ENCODE measurements around the gene ZNF445.
A peak's percentile ranks its signal among the peaks of the same experiment; 100 is the strongest.
"Not testable (repeated sequence)": the region's sequence is repeated elsewhere in the genome, so short reads cannot be mapped to it uniquely, and the experiment has no call there.

The ZNF445 gene

GRCh38 chr3:44424758-44425157 is 52.7 kb downstream of the ZNF445 start:
- in situ Hi-C loops (cut with MboI; ENCODE audit: low pct_unique_long_range_greater_than_20kb, low sequenced_read_pairs, unreplicated experiment): no loop called here
- no peak for TF ChIP-seq CTCF (IDR thresholded peaks at IDR 0.05; ENCODE audit: extremely low read depth, insufficient read depth, missing control alignments)
- DNase-seq (ENCODE audit: low spot score): peak; percentile 42

- TF ChIP-seq CTCF (IDR thresholded peaks at IDR 0.05; ENCODE audit: extremely low read depth, insufficient read depth, missing control alignments): no peak
- DNase-seq (ENCODE audit: low spot score): no peak
- in situ Hi-C loops (cut with MboI; ENCODE audit: low pct_unique_long_range_greater_than_20kb, low sequenced_read_pairs, unreplicated experiment): no loop called here
Observed at GRCh38 chr3:44421280-44421679, 56.2 kb downstream of the ZNF445 start.

GRCh38 chr3:44420676-44421075 is 56.8 kb downstream of the ZNF445 start:
- no peak for TF ChIP-seq CTCF (IDR thresholded peaks at IDR 0.05; ENCODE audit: extremely low read depth, insufficient read depth, missing control alignments)
- in situ Hi-C loops (cut with MboI; ENCODE audit: low pct_unique_long_range_greater_than_20kb, low sequenced_read_pairs, unreplicated experiment): no loop called here
- no peak for DNase-seq (ENCODE audit: low spot score)

GRCh38 chr3:44419923-44420650 is 57.4 kb downstream of the ZNF445 start:
- no peak for DNase-seq (ENCODE audit: low spot score)
- TF ChIP-seq CTCF (IDR thresholded peaks at IDR 0.05; ENCODE audit: extremely low read depth, insufficient read depth, missing control alignments): no peak
- in situ Hi-C loops (cut with MboI; ENCODE audit: low pct_unique_long_range_greater_than_20kb, low sequenced_read_pairs, unreplicated experiment): no loop called here

- no peak for TF ChIP-seq CTCF (IDR thresholded peaks at IDR 0.05; ENCODE audit: extremely low read depth, insufficient read depth, missing control alignments)
- DNase-seq (ENCODE audit: low spot score): no peak
- in situ Hi-C loops (cut with MboI; ENCODE audit: low pct_unique_long_range_greater_than_20kb, low sequenced_read_pairs, unreplicated experiment): no loop called here
Observed at GRCh38 chr3:44419116-44419922, 58.2 kb downstream of the ZNF445 start.

GRCh38 chr3:44418549-44418948 is 58.9 kb downstream of the ZNF445 start:
- no peak for DNase-seq (ENCODE audit: low spot score)
- TF ChIP-seq CTCF (IDR thresholded peaks at IDR 0.05; ENCODE audit: extremely low read depth, insufficient read depth, missing control alignments): peak; percentile 38
- in situ Hi-C loops (cut with MboI; ENCODE audit: low pct_unique_long_range_greater_than_20kb, low sequenced_read_pairs, unreplicated experiment): no loop called here

GRCh38 chr3:44418118-44418517 is 59.4 kb downstream of the ZNF445 start:
- in situ Hi-C loops (cut with MboI; ENCODE audit: low pct_unique_long_range_greater_than_20kb, low sequenced_read_pairs, unreplicated experiment); DNase-seq (ENCODE audit: low spot score): not testable (repeated sequence)

Measured in GM13977 (cell line).